GM18951 (cell line): ENCODE data around the gene UAP1L1.

Experiments
- POLR2A ChIP-seq: IDR thresholded peaks from 4 replicates; pipeline ENCODE4 v1.6.1; 2011; ENCODE audit warnings: mild to moderate bottlenecking; ENCODE audit not compliant: insufficient read length, insufficient read depth; ENCODE audit errors: extremely low read depth
- in situ Hi-C: fragments of 300-500 bp; cut with MboI; formaldehyde crosslinking; loops from one replicate; pipeline ENCODE4 v1.12.0; 2022; ENCODE audit warnings: low sequenced_read_pairs, mixed read lengths, inconsistent platforms; ENCODE audit not compliant: unreplicated experiment

UAP1L1 gene

GRCh38 chr9:137046088-137046787 is 31.1 kb upstream of the UAP1L1 start, which contains the start of gene NPDC1:
NPDC1 (minus strand) TSS chr9:137046177; CDS start chr9:137045989, 188 bp downstream.
- no peak for TF ChIP-seq POLR2A
- in situ Hi-C loops, result loop anchor here (25.0 kb wide), 1 partner anchor 259 kb away; the partner anchor contains the start of genes CCDC183 and TMEM141

DNA sequence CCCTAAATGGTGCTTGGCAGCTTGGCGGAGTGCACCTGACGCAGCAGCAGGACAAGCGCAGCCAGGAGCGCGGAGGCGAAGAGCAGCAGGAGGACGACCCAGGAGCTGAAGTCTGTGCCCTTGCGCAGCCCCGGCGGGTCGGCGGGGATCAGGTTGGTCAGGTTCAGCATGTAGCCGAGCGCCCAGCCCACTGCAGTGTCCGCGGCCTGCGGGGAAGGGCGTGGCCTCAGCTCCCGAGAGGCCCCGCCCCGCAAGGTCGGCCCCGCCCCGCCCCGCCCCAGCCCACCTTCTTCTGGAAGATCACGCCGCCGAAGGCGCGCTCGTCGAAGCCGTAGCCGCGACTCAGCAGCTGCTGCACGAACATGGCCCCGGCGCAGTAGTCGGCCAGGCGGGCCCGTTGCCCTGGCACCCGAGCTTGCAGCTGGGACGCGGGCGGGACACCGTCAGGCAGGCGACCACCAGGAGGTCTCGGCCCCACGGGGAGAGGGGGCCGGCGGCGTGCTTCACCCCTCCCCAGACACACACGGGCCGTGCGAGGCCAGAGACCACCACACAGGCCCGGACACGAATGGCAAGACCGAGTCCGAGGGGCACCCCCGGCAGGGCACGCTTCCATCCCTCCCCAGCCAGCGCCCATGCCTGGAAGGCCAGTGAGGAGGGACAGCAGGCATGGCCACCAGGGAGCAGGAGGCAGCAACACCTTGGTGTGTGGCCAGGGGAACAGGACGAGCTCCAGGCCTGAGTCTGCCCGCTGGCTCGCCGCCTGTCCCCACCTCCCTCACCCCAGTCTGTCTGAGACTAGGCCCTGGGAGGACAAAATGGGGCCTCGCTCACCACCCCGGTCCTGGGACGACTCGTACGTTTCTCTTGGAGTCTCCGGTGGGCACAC is 28.4 kb upstream of the UAP1L1 start:
- no peak for TF ChIP-seq POLR2A

GRCh38 chr9:137049544-137050449 is 27.5 kb upstream of the UAP1L1 start:
- in situ Hi-C loops, result loop anchor here (25.0 kb wide), 1 partner anchor 262 kb away; the partner anchor contains the start of genes CCDC183 and TMEM141
- no peak for TF ChIP-seq POLR2A

More for the DNA sequence above, 28.4 kb upstream of the UAP1L1 start:
- in situ Hi-C loops, result loop anchor here (25.0 kb wide), 1 partner anchor 262 kb away; the partner anchor contains the start of genes CCDC183 and TMEM141

DNA sequence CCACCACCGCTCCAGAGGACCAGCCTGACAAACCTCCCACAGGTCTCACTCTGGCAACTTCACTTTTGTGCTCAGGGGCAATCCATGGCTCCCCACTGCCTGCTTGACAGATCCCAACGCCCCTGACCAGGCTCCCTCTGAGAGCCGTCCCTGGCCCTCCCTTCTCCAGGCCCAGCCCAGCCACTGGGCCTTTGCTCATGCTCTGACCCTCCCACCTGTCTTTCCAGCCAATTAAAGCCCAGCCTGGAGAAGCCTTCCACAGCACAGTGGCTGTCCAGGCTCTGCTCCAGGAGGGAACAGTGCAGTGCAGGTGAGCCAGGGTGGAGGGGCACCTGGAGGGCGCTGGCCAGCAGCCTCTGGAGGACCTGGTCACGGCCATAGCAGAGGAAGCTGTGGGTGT is 26.7 kb upstream of the UAP1L1 start:
- in situ Hi-C loops, result no loop called here
- no peak for TF ChIP-seq POLR2A

DNA sequence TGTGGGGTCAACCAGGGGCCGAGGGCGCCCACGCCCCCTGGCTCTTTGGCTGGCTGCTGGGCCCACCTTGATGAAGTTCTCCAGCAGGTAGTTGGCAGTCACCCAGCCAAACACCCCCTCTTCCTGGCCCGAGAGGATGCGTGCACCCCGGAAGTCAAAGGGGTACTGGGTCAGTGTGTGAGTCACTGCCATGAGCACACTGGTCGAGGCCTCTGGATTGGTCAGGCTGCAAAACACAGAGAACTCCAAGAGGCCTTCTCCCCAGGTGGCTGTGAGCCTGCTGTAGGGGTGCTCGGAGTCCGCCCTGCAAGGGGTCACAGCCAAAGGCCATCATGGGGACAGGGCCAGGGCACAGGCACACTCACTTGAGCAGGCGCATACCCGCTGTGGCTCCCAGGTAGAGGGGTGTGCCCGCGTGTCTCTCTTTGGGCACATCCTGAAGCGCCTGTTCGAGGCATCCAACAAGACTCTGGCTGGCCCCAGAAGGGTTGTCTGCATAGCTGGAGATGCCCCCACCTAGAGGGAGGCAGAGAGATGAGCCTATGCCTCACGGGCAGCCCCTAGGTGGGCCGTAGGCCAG is 26.1 kb upstream of the UAP1L1 start:
- in situ Hi-C loops, result no loop called here
- no peak for TF ChIP-seq POLR2A

DNA sequence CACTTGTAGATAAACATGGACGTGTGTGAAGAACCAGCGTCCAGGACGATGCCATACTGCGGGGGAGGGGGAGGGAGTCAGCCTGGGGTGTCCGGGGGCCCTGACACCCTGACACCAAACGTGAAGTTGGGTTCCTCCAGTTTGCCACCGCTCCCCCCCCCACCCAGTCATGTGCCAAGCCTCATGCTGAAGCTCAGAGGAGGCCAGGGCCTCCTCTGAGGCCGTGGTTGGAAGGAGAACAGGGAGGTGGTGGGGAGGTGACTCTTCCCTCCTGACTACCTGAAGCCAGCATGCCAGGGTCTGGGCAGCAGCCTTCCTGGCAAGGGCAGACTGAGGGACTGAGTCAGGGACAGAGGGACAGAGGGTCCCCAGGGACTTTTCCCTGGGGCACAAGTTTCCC is 25.0 kb upstream of the UAP1L1 start:
- TF ChIP-seq POLR2A, result no peak
- in situ Hi-C loops, result no loop called here

DNA sequence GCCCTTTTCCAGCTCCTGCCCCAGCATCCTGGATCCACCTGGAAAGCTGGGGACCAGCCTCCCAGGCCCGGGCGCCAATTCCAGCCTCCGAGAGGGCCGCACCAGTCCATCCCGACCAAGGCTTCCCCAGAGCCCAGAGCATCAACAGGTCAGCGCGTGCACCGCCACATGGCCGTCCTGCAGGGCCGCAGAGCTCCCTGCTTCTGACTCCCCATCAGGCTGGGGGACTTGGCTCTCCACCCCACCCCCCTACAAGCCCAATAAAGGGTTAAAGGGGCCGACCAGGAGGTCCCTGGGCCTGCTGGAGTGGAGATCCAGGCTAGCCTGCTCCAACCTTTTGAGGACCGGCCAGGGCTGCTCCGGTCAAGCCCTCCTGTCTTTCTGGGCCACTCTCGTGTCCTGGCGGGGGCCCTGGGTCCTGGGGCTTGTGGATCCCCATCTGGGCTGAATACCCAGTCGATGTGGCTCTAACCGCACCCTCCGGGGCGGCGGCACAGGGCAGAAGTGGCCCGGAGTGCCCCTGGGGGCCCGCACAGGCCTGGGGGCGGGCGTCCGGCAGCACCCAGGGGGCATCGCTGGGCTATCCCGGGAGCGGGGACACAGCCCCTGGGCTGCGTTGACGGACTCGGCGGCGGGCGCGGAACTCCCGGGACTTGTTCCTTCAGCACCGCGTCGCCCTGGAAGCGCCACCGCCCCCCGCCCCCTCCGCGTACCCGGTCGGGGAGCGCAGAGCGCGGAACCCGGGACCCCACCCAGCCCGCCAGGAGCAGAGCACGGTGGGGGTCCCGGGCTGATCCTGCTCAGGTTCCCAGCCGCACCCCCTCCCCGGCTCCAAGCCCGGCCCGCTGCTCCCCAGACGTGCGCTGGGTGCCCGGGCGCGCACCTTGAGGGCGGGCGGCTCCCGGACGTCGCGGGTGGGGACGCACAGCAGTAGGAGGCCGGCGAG is 24.0 kb upstream of the UAP1L1 start:
- in situ Hi-C loops, result no loop called here
- TF ChIP-seq POLR2A, result no peak

DNA sequence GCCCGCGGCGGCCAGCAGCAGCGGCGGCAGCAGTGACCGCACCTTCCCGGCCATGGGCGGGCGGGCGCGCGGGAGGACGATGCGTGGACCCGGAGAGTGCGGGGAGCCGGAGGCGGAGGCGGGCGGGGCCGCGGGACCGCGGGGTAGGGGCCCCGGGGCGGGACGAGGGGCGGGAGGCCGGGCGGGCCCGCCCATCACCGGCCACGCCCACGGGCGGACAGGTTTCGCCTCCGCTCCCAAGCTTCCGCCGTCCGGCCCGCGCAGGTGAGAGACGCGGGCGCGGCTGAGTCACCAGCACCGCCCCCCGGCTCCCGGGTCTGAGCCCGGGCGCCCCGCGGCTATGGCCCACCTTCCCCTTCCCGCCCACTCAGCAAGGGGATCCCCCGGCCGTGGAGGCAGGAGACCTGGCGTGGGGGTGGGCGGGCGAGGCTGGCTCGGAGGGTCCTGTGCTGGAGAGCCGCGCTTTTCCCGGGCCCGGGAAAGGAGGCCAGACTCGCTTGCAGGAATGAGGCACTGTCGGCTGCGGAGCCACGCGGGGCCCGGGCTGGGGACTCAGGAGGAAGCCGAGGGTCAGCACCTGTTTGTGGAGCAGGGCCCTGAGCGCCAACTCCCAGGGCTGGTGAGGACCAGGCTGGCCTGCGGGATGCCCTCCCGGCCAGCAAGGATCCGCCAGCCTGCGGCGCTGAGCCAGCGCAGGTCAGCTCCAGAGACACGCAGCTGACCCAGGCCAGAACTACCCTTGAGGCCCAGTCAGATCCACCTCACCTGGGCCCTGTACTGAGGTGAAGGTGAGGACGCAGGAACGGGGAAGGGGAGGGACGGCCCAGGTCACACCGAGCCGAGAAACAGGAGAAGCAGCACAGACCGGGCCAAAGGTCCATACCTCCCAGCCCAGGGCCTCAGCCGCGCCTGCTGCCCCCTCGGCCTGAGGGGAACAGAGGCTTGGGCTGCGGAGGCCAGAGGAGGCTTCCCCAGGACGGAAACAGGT is 23.1 kb upstream of the UAP1L1 start, which contains the start of gene ENTPD2:
Gene ENTPD2 (minus strand): TSS at position 118 of the 988 bp plus-strand sequence. CDS start 64 bp downstream, at position 54.
- in situ Hi-C loops, result no loop called here
- no peak for TF ChIP-seq POLR2A

DNA sequence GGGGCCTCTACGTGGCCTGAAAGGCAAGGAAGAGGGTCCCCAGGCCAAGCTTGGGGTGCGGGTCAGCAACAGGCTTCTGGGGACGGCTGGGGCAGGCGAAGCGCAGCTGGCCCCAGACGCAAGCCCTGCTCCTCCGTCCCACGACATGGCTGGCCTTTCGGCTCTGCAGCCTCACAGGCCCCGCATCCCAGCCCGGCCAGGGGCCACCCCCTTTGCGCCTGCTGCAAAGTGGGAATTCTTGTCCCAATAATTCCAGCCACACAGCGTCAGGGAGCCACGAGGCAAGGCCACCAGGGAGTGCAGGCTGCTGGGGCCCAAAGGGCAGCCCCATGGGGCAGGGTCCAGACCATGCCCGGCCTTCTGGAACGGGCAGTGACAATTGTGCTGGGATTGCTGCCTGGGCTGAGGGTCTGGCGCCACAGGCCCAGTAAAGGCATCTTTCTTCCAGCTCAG is 22.4 kb upstream of the UAP1L1 start:
- no peak for TF ChIP-seq POLR2A
- in situ Hi-C loops, result no loop called here

DNA sequence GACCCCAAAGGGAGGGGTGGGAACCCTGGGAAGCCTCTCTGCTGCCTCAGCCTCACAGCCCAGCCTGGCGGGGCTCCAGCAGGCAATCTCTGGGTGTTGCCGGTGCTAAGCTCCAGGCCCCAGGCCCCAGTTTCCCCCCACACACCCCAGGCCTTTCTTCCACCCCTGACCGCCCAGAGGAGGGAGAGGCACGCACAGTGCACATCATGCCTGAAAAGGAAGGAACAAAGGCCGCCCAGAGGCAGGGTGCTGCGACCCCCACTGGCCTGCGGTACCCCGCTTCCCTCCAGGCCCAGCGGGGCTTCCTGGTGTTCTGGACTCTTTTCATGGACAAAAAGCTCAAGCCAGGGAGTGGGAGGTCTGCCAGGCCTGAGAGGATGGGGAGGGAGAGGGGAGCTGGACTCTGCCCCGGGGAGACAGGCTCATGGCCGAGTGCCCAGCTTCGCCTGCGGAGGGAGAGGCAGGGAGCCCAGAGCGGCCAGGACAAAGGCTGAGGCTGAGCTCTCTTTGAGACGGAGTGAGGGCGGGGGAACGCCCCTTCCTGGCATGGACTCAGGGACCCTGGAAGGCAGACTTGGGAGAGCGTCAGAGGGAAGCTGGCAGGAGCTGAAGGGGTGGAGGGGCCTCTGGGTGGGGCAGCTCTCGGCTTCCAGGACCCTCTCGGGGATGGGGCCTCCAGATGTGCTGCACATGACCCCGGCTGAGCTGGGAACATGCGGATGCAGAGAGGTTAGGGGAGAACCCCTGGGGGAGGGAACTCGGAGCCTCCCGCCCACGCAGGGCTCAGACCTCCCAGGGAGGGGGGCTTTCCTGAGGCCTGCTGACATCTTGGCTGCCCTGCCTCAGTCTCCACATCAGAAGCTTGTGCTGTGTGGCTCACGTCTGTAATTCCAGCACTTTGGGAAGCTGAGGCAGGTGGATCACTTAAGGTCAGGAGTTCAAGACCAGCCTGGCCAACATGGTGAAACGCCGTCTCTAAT is 21.6 kb upstream of the UAP1L1 start:
- no peak for TF ChIP-seq POLR2A
- in situ Hi-C loops, result no loop called here
